Measurements from ENCODE around the gene RPS6KB2. TPM values are rescaled to one million over a fixed set of nuclear protein-coding genes. Genes with fewer than 3 reads are reported as not detected.

RPS6KB2 gene
- total and polyA plus RNA-seq, 9 of the 15 experiments (the other 6 are each of a cell fraction or from before 2014, with no cell fraction given): 0.42 to 122 (median 82.6) TPM

DNA sequence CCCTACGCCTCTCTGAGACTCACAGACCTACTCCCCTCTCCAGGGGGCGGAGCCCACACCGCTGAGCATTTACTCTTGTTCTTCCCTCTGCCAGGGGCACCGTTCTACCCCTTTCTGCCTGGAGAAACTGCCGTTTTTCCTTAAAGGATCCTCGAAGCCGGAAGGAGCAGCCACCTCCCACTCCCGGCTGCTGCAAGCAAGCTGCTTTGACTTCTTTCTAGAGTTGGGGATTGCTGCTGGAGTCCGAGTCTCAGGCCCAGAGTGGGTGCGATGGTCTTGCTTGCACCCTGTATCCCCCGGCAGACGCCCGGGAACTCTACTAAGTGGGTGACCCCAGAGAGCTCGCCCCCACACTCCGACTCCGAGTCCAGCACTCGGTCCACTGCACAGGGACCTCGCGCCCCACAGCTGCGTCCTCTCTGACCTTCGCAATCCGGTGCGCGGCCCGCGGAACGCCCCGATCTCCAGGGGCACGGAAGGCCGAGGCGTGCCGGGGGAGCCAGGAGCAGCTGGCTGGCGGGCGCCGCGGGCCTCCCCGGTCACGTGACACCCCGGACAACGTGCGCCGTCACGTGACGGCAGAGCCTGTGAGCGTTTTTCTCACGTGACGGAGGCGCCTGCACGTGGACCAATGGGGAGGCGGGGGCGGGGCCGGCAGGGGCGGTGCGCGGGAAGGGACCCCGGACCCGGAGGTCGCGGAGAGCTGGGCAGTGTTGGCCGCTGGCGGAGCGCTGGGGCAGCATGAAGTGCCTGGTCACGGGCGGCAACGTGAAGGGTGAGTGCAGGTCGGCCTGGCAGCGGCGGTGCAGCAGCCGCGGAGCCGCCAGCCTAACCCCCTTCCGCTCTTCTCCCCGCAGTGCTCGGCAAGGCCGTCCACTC is 36.8 kb upstream of the RPS6KB2 start, which contains the start of gene RAD9A (continued):
- TF ChIP-seq RHOXF2B (CRISPR knock-in tag; conservative IDR thresholded peaks at IDR 0.05) (no peak; the same call in 1 of the 2 replicates), SMARCA4 (IDR thresholded peaks at IDR 0.05) (no peak), SRSF3 (IDR thresholded peaks at IDR 0.05; ENCODE audit: insufficient read depth, low read length) (no peak), ZSCAN32 (CRISPR knock-in tag; IDR thresholded peaks at IDR 0.05) (no peak), KLF16 (IDR thresholded peaks at IDR 0.05) (no peak), FIP1L1 (IDR thresholded peaks at IDR 0.05; ENCODE audit: low read depth, low read length, poor library complexity, severe bottlenecking) (peak; percentile 40), FOS (IDR thresholded peaks at IDR 0.05; ENCODE audit: extremely low read depth, insufficient read length) (peak; percentile 92), NFE2L1 (tag; IDR thresholded peaks at IDR 0.05; ENCODE audit: borderline replicate concordance, low read depth) (no peak), ETS2 (tag; IDR thresholded peaks at IDR 0.05; ENCODE audit: borderline replicate concordance, poor library complexity, severe bottlenecking) (no peak), FUS (optimal IDR thresholded peaks at IDR 0.05; ENCODE audit: low read depth, low read length) (peak; percentile 68), PRPF4 (IDR thresholded peaks at IDR 0.05; ENCODE audit: insufficient read depth, low read depth, low read length, poor library complexity, severe bottlenecking) (no peak), GATAD2B (IDR thresholded peaks at IDR 0.05; ENCODE audit: borderline replicate concordance) (no peak), XRCC3 (IDR thresholded peaks at IDR 0.05) (no peak)
- TF ChIP-seq, protein P1, sequence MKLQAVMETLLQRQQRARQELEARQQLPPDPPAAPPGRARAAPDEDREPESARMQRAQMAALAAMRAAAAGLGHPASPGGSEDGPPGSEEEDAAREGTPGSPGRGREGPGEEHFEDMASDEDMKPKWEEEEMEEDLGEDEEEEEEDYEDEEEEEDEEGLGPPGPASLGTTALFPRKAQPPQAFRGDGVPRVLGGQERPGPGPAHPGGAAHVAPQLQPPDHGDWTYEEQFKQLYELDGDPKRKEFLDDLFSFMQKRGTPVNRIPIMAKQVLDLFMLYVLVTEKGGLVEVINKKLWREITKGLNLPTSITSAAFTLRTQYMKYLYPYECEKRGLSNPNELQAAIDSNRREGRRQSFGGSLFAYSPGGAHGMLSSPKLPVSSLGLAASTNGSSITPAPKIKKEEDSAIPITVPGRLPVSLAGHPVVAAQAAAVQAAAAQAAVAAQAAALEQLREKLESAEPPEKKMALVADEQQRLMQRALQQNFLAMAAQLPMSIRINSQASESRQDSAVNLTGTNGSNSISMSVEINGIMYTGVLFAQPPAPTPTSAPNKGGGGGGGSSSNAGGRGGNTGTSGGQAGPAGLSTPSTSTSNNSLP (IDR thresholded peaks at IDR 0.05; ENCODE audit: borderline replicate concordance, low read depth, low read length): no peak
- TF ChIP-seq, protein P2, sequence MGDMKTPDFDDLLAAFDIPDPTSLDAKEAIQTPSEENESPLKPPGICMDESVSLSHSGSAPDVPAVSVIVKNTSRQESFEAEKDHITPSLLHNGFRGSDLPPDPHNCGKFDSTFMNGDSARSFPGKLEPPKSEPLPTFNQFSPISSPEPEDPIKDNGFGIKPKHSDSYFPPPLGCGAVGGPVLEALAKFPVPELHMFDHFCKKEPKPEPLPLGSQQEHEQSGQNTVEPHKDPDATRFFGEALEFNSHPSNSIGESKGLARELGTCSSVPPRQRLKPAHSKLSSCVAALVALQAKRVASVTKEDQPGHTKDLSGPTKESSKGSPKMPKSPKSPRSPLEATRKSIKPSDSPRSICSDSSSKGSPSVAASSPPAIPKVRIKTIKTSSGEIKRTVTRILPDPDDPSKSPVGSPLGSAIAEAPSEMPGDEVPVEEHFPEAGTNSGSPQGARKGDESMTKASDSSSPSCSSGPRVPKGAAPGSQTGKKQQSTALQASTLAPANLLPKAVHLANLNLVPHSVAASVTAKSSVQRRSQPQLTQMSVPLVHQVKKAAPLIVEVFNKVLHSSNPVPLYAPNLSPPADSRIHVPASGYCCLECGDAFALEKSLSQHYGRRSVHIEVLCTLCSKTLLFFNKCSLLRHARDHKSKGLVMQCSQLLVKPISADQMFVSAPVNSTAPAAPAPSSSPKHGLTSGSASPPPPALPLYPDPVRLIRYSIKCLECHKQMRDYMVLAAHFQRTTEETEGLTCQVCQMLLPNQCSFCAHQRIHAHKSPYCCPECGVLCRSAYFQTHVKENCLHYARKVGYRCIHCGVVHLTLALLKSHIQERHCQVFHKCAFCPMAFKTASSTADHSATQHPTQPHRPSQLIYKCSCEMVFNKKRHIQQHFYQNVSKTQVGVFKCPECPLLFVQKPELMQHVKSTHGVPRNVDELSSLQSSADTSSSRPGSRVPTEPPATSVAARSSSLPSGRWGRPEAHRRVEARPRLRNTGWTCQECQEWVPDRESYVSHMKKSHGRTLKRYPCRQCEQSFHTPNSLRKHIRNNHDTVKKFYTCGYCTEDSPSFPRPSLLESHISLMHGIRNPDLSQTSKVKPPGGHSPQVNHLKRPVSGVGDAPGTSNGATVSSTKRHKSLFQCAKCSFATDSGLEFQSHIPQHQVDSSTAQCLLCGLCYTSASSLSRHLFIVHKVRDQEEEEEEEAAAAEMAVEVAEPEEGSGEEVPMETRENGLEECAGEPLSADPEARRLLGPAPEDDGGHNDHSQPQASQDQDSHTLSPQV (IDR thresholded peaks at IDR 0.05): peak; percentile 76
- TF ChIP-seq, protein P3, sequence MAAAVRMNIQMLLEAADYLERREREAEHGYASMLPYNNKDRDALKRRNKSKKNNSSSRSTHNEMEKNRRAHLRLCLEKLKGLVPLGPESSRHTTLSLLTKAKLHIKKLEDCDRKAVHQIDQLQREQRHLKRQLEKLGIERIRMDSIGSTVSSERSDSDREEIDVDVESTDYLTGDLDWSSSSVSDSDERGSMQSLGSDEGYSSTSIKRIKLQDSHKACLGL (CRISPR knock-in tag; IDR thresholded peaks at IDR 0.05; ENCODE audit: borderline replicate concordance, poor library complexity, severe bottlenecking): peak; percentile 80
- TF ChIP-seq, protein P4, sequence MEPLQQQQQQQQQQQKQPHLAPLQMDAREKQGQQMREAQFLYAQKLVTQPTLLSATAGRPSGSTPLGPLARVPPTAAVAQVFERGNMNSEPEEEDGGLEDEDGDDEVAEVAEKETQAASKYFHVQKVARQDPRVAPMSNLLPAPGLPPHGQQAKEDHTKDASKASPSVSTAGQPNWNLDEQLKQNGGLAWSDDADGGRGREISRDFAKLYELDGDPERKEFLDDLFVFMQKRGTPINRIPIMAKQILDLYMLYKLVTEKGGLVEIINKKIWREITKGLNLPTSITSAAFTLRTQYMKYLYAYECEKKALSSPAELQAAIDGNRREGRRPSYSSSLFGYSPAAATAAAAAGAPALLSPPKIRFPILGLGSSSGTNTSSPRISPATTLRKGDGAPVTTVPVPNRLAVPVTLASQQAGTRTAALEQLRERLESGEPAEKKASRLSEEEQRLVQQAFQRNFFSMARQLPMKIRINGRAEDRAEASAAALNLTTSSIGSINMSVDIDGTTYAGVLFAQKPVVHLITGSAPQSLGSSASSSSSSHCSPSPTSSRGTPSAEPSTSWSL (CRISPR knock-in tag; IDR thresholded peaks at IDR 0.05; ENCODE audit: borderline replicate concordance): 0 out of 2 replicates have a peak, but pooled peaks have one; percentile 71

All from K562 (cell line).